ENCODE data around the gene MAPKAP1.

MAPKAP1 gene

DNA sequence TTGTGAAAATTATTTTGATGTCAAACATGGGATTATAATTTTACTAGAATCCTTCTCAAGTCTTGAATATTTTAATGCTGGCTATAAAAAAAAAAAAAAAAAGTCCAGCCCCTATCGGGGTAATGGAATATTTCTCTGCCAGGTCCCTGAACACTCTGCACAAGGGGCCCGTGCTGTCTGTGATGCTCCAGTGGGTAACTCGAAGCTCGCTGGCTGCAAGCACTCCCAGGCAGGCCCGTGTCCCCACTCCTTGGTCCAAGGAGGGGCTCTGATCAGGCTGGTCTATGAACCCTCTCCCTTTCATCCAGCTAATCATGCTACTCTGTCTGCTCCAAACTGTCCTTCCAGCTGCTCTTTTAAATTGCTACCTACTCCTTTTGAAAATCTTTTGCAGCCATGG lies 264.6 kb downstream of the MAPKAP1 start:
- no peak for DNase-seq

DNA sequence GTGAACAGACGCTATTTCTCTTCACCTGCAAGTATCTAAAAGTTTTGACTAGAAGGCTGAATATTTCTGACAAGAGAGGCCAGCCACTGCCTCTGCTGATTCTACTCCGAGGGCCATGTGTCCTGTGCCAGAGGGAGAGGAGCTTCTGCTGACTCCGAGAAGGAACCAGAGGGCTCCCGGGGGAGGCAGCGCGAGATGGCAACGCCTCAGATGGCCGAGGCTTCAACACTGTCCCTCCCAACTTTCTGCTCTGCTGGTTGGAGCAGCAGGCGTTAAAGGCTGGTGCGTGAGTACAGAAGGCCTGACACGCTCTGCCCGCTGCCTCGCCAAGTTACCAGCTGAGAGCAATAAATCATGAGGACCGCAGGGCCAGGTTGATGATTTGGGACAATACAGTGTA lies 266.6 kb downstream of the MAPKAP1 start:
- DNase-seq: no peak

GRCh38 chr9:125439434-125440272 lies 267.4 kb downstream of the MAPKAP1 start:
- no peak for DNase-seq

DNA sequence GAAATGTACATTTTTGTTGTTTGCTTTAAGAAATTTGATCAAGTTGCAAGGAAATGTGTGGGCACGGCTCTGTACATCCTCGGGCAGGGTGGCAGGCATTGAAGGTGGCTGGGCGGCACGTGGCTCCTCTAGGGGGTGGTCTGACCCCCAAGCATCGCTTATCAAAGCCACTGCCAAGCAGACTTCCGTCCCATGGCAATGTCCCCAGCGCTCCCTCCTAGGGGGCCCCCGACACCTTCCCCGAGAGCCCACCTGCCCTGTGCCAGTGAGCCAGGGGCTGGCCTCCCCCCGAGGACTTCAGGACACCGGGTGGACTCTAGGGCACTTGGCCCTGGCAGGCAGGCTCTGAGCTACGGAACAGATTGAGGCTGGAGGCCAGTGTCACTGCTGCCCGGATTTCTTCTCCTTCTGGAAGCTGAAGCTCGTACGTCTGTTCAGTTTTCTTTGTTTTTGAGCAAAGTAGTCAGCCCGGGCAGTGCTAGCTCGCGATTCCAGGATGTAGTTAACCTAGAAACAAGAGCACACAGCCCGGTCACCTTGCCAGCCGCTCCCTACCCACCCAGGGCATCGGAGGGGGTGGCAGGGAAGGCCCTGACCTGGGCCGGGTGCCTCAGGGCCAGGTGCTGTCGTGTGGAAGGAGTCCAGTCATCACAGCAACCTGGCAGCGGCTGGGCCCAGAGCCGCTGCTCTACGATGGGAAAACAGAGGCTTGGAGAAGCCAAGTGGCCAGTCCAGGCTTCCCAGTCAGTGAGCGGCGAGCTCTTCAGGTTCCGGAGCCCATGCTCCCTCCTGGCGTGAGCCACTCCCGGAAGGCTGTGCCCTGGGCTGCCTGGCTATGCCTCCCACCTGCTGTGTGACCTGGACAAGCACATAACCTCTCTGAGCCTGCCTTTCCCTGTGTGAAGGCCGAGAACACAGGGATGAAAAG lies 268.2 kb downstream of the MAPKAP1 start:
- no peak for DNase-seq

DNA sequence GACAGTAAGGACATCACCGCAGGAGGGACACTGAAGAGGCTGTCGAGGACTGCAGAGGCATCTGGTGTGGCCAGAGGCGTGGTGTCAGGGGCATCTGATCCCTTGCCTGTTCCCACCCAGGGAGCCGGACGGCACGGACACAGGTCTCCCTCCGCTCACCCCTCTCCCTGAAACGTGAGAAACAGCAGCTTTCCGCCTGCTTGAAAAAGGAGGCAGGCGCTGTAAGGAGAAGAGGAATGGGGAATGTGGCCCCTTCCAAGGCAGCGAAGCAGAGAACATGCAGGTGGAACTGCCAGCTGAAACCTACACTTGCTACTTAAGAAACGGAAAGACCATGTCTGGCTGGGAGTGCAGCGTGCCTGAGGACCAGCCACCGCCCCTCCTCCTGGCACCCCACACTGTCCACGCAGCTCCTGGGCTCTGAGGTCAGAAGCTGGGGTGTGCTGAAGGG lies 269.2 kb downstream of the MAPKAP1 start:
- no peak for DNase-seq

GRCh38 chr9:125436613-125437443 lies 270.2 kb downstream of the MAPKAP1 start:
- DNase-seq: no peak

DNA sequence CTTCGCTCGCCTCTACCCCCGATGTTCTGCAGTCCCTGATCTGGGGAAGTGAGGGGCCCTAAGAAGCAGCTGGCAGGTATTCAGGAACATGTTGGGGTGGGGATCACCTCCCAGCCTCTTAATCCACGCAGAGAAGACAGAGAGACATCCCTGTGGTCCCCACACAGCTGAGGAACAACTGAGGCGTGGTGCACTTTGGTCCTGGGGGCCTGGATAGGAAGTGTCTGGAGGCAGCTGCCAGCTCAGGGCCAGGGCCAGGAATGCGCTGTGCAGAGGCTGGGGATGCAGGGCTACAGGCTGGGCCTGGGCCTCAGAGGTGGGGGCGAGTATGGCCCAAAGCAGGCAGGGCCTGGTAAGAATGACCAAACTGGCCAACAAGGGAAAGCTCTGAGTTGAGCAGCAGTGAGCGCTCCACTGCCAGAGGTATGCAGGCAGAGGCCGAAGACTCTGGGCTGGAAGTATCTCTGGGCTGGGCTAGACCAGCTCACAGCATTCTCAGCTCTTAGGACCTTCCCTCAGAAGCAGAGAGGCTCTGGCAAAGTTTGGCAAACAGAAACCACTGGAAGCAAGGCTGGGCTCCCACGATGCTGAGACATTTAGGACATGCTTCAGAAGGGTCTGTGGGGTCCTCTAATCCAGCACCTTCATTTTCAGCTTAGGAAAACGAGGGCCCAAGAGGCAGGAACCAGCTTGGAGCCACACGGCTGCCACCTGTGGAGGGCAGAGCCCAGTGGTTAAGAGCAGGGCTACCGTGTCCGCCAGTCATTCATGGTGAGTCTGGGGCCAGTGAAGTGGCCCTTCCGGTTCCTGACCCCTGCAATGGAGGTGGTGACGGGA lies 271.0 kb downstream of the MAPKAP1 start:
- DNase-seq: no peak

- no peak for DNase-seq
Observed at GRCh38 chr9:125434986-125435775, 271.8 kb downstream of the MAPKAP1 start.

- DNase-seq: no peak
Observed at GRCh38 chr9:125433461-125434011, 273.5 kb downstream of the MAPKAP1 start.

- DNase-seq: no peak
Observed at GRCh38 chr9:125432715-125433385, 274.2 kb downstream of the MAPKAP1 start.

GRCh38 chr9:125431741-125432271 lies 275.2 kb downstream of the MAPKAP1 start:
- no peak for DNase-seq

GRCh38 chr9:125431012-125431305 lies 276.0 kb downstream of the MAPKAP1 start:
- no peak for DNase-seq

- no peak for DNase-seq
Observed at GRCh38 chr9:125430161-125431011, 276.6 kb downstream of the MAPKAP1 start.

DNA sequence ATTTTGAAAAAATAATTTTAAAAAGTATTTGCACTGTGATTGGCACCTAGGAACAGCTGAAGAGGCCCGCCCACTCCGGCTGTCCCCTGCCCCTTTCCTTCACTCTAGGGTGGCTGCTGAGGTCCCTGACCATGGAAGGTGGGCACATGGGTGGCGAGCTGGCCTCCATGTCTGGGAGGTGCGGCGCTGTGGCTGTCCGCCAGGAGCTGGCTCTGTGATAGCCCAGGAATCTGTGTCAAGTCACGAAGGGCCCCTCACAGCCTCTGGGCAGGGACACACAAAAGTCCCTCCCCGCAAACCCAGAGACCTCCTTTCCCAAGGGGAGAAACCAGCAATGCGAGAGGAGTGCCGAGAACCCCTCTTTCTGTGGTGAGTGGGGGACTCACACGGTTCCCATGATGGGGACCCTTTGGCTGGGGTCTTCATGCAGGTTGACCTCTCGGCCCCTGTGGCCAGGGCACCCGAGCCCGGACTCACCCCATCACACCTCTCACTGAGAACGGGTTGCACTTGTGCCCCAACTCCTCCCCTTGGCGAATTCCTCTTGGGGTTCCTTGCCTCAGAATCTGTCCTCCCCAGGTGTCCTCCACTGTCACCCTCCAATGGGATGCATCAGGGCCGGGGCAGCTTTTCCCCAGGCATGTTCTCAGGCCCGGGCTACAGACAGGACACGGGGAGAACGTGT lies 277.4 kb downstream of the MAPKAP1 start:
- DNase-seq: no peak

- DNase-seq: no peak
Observed at GRCh38 chr9:125428902-125429467, 278.0 kb downstream of the MAPKAP1 start.

- DNase-seq: no peak
Observed at GRCh38 chr9:125428060-125428901, 278.7 kb downstream of the MAPKAP1 start.

- no peak for DNase-seq
Observed at GRCh38 chr9:125427556-125427955, 279.5 kb downstream of the MAPKAP1 start.
